T-helper 2 cell treated with Interferon-gamma antibody and Interleukin-4, amounts not matched to agents 100 ng/mL and 5 ng/mL, for 36 hours (primary cell): ENCODE data around the gene CCR3. TPM values are rescaled to one million over a fixed set of nuclear protein-coding genes. Genes with fewer than 3 reads are reported as not detected.

Experiments used
- intact Hi-C: fragments of 100-400 bp; cut with micrococcal nuclease; formaldehyde crosslinking; loops from one replicate; pipeline ENCODE4 v1.15.1; 2023
- total RNA-seq: library from RNA; stranded (reverse); gene quantifications from 2 replicates; pipeline ENCODE4 v1.2.3, GENCODE V29; 2022

The CCR3 gene
- total RNA-seq, 1 donor from 2014 or later: 0.27 TPM

- intact Hi-C loops: no loop called here
Measured at GRCh38 chr3:46293991-46294833, 52.0 kb downstream of the CCR3 start.

- intact Hi-C loops: no loop called here
Measured at GRCh38 chr3:46296826-46297225, 54.6 kb downstream of the CCR3 start.

- intact Hi-C loops: loop anchor here (2.0 kb wide), 1 partner anchor 13 kb away; no protein-coding TSS in a partner anchor
Measured at GRCh38 chr3:46297658-46298423, 55.6 kb downstream of the CCR3 start.

GRCh38 chr3:46298871-46299607 lies 56.8 kb downstream of the CCR3 start:
- intact Hi-C loops: loop anchor here (2.0 kb wide), 1 partner anchor 14 kb away; no protein-coding TSS in a partner anchor

GRCh38 chr3:46299608-46300460 lies 57.6 kb downstream of the CCR3 start:
- intact Hi-C loops: loop anchor here (2.0 kb wide), 1 partner anchor 15 kb away; no protein-coding TSS in a partner anchor

- intact Hi-C loops: no loop called here
Measured at GRCh38 chr3:46300461-46300789, 58.2 kb downstream of the CCR3 start.

GRCh38 chr3:46301122-46301835 lies 59.0 kb downstream of the CCR3 start:
- intact Hi-C loops: no loop called here

- intact Hi-C loops: no loop called here
Measured at GRCh38 chr3:46303240-46303639, 61.0 kb downstream of the CCR3 start.

GRCh38 chr3:46304739-46305138 lies 62.5 kb downstream of the CCR3 start:
- intact Hi-C loops: no loop called here

GRCh38 chr3:46312991-46313390 lies 70.7 kb downstream of the CCR3 start:
- intact Hi-C loops: no loop called here

GRCh38 chr3:46314517-46314916 lies 72.3 kb downstream of the CCR3 start:
- intact Hi-C loops: no loop called here

GRCh38 chr3:46316206-46316605 lies 73.9 kb downstream of the CCR3 start:
- intact Hi-C loops: no loop called here

Other genes with a start within 250 kb of the CCR3 start
- gene FYCO1, start 246.6 kb upstream of the CCR3 start, total RNA-seq: 15.7 and 17.3 TPM in 2 replicates
- gene XCR1, start 215.0 kb upstream of the CCR3 start, total RNA-seq: 0.05 TPM in 1 of 2 replicates, not detected in the other
- 3.7 TPM in 2 replicates for gene CCR1, start 34.1 kb upstream of the CCR3 start, total RNA-seq
- 19.8 and 19.9 TPM in 2 replicates for gene CCR2, start 111.7 kb downstream of the CCR3 start, total RNA-seq
- gene CCR5, start 128.5 kb downstream of the CCR3 start, total RNA-seq: 8.9 TPM in 2 replicates
- gene CCRL2, start 164.8 kb downstream of the CCR3 start, total RNA-seq: 3.5 and 4.1 TPM in 2 replicates
- gene LTF, start 222.4 kb downstream of the CCR3 start, total RNA-seq: not detected in 2 replicates